HFFc6 (cell line): ENCODE data around the gene TCIRG1. TPM values are rescaled to one million over a fixed set of nuclear protein-coding genes. Genes with fewer than 3 reads are reported as not detected.

Experiments
- DNase-seq: peaks from one replicate; pipeline ENCODE4 v3.0.0-alpha.2; 2018
- H3K27ac Mint-ChIP-seq: 2 replicates; pipeline ENCODE4 v1.8.0; 2020; ENCODE audit warnings: mild to moderate bottlenecking, mixed read lengths
- H3K27me3 Mint-ChIP-seq: 2 replicates; pipeline ENCODE4 v1.8.0; 2021; ENCODE audit warnings: mild to moderate bottlenecking, moderate library complexity, mixed read lengths; ENCODE audit not compliant: insufficient read depth
- H3K36me3 Mint-ChIP-seq: 2 replicates; pipeline ENCODE4 v1.8.0; 2021; ENCODE audit warnings: low read depth, mixed read lengths
- H3K4me1 Mint-ChIP-seq: 2 replicates; pipeline ENCODE4 v1.8.0; 2020; ENCODE audit warnings: low read depth, mixed read lengths
- H3K4me3 Mint-ChIP-seq: 2 replicates; pipeline ENCODE4 v1.8.0; 2020; ENCODE audit warnings: mild to moderate bottlenecking, moderate library complexity, mixed read lengths
- H3K9me3 Mint-ChIP-seq: 2 replicates; pipeline ENCODE4 v1.8.0; 2020; ENCODE audit warnings: mild to moderate bottlenecking, mixed read lengths
- total RNA-seq, 6 experiments: library from RNA; stranded (reverse); fragmentation: NEBNext Ultra II Directional; extraction: Animal tissue kit (Norgen Biotek cat#: 25700); gene quantifications; 2 replicates in 1 of 6; 3 replicates in 5 of 6; pipeline ENCODE4 v1.2.3, GENCODE V29; 2021
- TF ChIP-seq, protein P1 (sequence below): fragments of 200-600 bp; sonication (generic); IDR thresholded peaks from 2 replicates; pipeline ENCODE4 v1.5.0; 2021; ENCODE audit warnings: antibody characterized with exemption, mild to moderate bottlenecking

TCIRG1 gene
- total RNA-seq, 6 experiments from 2014 or later = 113 to 150 (median 131) TPM

- peaks cover 16% of the 10 kb centered on the region for H3K36me3 Mint-ChIP-seq
- TF ChIP-seq, protein P1, sequence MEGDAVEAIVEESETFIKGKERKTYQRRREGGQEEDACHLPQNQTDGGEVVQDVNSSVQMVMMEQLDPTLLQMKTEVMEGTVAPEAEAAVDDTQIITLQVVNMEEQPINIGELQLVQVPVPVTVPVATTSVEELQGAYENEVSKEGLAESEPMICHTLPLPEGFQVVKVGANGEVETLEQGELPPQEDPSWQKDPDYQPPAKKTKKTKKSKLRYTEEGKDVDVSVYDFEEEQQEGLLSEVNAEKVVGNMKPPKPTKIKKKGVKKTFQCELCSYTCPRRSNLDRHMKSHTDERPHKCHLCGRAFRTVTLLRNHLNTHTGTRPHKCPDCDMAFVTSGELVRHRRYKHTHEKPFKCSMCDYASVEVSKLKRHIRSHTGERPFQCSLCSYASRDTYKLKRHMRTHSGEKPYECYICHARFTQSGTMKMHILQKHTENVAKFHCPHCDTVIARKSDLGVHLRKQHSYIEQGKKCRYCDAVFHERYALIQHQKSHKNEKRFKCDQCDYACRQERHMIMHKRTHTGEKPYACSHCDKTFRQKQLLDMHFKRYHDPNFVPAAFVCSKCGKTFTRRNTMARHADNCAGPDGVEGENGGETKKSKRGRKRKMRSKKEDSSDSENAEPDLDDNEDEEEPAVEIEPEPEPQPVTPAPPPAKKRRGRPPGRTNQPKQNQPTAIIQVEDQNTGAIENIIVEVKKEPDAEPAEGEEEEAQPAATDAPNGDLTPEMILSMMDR = no peak
- peaks cover 3% of the 10 kb centered on the region; the same call in 1 of the 2 replicates for H3K27me3 Mint-ChIP-seq
- peaks cover 36% of the 10 kb centered on the region for H3K4me1 Mint-ChIP-seq
- H3K4me3 Mint-ChIP-seq = no peak overlapping the region
- no peak for DNase-seq
- H3K9me3 Mint-ChIP-seq = no peaks in the 10 kb centered on the region
- H3K27ac Mint-ChIP-seq = no peak overlapping the region
Observed at GRCh38 chr11:68032997-68033707, 5.7 kb upstream of the TCIRG1 start.

GRCh38 chr11:68033708-68034045 is 5.1 kb upstream of the TCIRG1 start:
- peak overlapping the region; percentile 48; the same call in 1 of the 2 replicates for H3K27ac Mint-ChIP-seq
- H3K4me3 Mint-ChIP-seq = no peak overlapping the region
- H3K36me3 Mint-ChIP-seq = peaks cover 15% of the 10 kb centered on the region
- no peaks in the 10 kb centered on the region for H3K9me3 Mint-ChIP-seq
- H3K27me3 Mint-ChIP-seq = peaks cover 2% of the 10 kb centered on the region; the same call in 1 of the 2 replicates
- peaks cover 31% of the 10 kb centered on the region for H3K4me1 Mint-ChIP-seq
- TF ChIP-seq, protein P1 = no peak
- DNase-seq = no peak

GRCh38 chr11:68035266-68035876 is 3.5 kb upstream of the TCIRG1 start:
- H3K27ac Mint-ChIP-seq = no peak overlapping the region
- peaks cover 20% of the 10 kb centered on the region for H3K4me1 Mint-ChIP-seq
- H3K9me3 Mint-ChIP-seq = no peaks in the 10 kb centered on the region
- H3K36me3 Mint-ChIP-seq = peaks cover 5% of the 10 kb centered on the region; the same call in 1 of the 2 replicates
- H3K27me3 Mint-ChIP-seq = peaks cover 3% of the 10 kb centered on the region; the same call in 1 of the 2 replicates
- TF ChIP-seq, protein P1 = no peak
- no peak for DNase-seq
- H3K4me3 Mint-ChIP-seq = no peak overlapping the region

GRCh38 chr11:68036141-68036716 is 2.6 kb upstream of the TCIRG1 start:
- Mint-ChIP-seq H3K4me1 (peaks cover 19% of the 10 kb centered on the region), H3K36me3 (peaks cover 5% of the 10 kb centered on the region; the same call in 1 of the 2 replicates), H3K27me3 (peaks cover 3% of the 10 kb centered on the region; the same call in 1 of the 2 replicates), H3K4me3 (no peak overlapping the region), H3K9me3 (no peaks in the 10 kb centered on the region), H3K27ac (peak overlapping the region; percentile 65; the same call in 1 of the 2 replicates)
- TF ChIP-seq, protein P1 = no peak
- DNase-seq = no peak

DNA sequence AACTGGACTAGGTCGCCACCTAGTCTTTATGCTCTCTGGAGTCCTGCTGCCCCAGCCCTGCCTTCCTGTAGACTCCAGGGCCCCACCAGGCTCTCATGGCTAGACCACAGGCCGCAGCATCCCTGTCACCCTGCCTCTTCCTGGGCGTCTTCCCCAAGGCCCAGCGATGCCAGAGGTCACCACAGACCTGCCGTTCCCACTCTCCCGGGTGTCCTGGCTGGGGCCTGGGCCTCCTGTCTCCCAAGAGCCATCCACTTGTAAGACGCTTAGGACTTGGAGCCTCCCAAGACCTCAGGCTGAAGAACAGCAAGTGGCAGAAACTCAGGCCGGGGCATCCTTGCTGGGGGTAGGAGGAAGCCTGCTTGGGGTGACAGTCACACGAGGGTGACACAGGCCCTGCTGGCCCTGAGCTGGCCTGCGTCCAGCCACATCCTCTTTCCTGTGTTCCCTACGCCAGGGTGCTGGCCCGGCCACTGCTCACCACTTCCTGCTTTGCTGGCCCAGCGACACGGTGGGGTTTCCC is 2.0 kb upstream of the TCIRG1 start:
- peaks cover 18% of the 10 kb centered on the region for H3K4me1 Mint-ChIP-seq
- H3K27me3 Mint-ChIP-seq = peaks cover 3% of the 10 kb centered on the region; the same call in 1 of the 2 replicates
- H3K9me3 Mint-ChIP-seq = no peaks in the 10 kb centered on the region
- peak overlapping the region; percentile 65 for H3K27ac Mint-ChIP-seq
- no peak for DNase-seq
- peaks cover under 1% of the 10 kb centered on the region; the same call in 1 of the 2 replicates for H3K36me3 Mint-ChIP-seq
- TF ChIP-seq, protein P1 = no peak
- no peak overlapping the region for H3K4me3 Mint-ChIP-seq
